H1 (cell line): Measurements from ENCODE around the gene SPIRE2. TPM values are rescaled to one million over a fixed set of nuclear protein-coding genes. Genes with fewer than 3 reads are reported as not detected.

Source experiments
- CTCF ChIA-PET: fragments of 300-600 bp; sonication (Branson Sonifier 250); formaldehyde crosslinking; loops from one replicate; lab custom pipeline; 2021; ENCODE audit not compliant: partially characterized antibody; lab: Charles Lee
- POLR2A ChIA-PET: fragments of 300-600 bp; sonication (Branson Sonifier 250); formaldehyde crosslinking; loops from one replicate; lab custom pipeline; 2021; ENCODE audit warnings: inconsistent platforms; ENCODE audit not compliant: partially characterized antibody; lab: Charles Lee
- DNase-seq, 2 experiments: peaks; one replicate each; pipeline versions ENCODE4 v3.0.0 to v3.0.0-alpha.2; 2010 to 2022; ENCODE audit warnings: low spot score in 2 of 2, low read depth in 1 of 2, mixed read lengths in 1 of 2
- FAIRE-seq: peaks from 2 replicates; lab custom pipeline; 2011; peaks lifted over from hg19 to GRCh38; lab: Jason Lieb, UNC
- H2AFZ ChIP-seq: 2 replicates; pipeline ENCODE4 v1.8.1; 2012; ENCODE audit warnings: low read length, inconsistent platforms
- H2AK5ac ChIP-seq: 2 replicates; pipeline ENCODE4 v1.6.1; 2013; ENCODE audit warnings: low read depth, low read length
- H2BK120ac ChIP-seq: replicated peaks from 2 replicates; pipeline ENCODE3; 2013; ENCODE audit warnings: low read depth, low read length, inconsistent platforms
- H2BK12ac ChIP-seq: 2 replicates; pipeline ENCODE4 v1.6.1; 2013; ENCODE audit warnings: low read depth, low read length
- H2BK15ac ChIP-seq: 2 replicates; pipeline ENCODE4 v1.6.1; 2013; ENCODE audit warnings: low read length
- H2BK20ac ChIP-seq: 2 replicates; pipeline ENCODE4 v1.6.1; 2013; ENCODE audit warnings: low read length
- H2BK5ac ChIP-seq: 2 replicates; pipeline ENCODE4 v1.6.1; 2013; ENCODE audit warnings: low read depth, low read length
- H3K14ac ChIP-seq: 2 replicates; pipeline ENCODE4 v1.6.1; 2013; ENCODE audit warnings: inconsistent platforms; ENCODE audit not compliant: insufficient read length
- H3K18ac ChIP-seq: 2 replicates; pipeline ENCODE4 v1.6.1; 2013; ENCODE audit warnings: low read length; ENCODE audit errors: extremely low read depth
- H3K23ac ChIP-seq: 2 replicates; pipeline ENCODE4 v1.6.1; 2013; ENCODE audit warnings: inconsistent platforms; ENCODE audit not compliant: insufficient read length
- H3K23me2 ChIP-seq: 2 replicates; pipeline ENCODE4 v1.6.1; 2013; ENCODE audit warnings: low read depth, low read length
- H3K27ac ChIP-seq: 2 replicates; pipeline ENCODE4 v1.6.1; 2011; ENCODE audit warnings: low read depth, low read length, inconsistent platforms
- H3K27me3 ChIP-seq, 4 experiments: replicated peaks in 1 of 4; 1 replicate in 1 of 4; 2 replicates in 3 of 4; pipeline versions ENCODE4 v1.6.1 to v1.8.1; 2011 to 2013; ENCODE audit warnings: low read length in 3 of 4, mild to moderate bottlenecking in 3 of 4, inconsistent platforms in 2 of 4, mixed read lengths in 2 of 4, moderate library complexity in 1 of 4; ENCODE audit not compliant: control insufficient read depth in 3 of 4, insufficient read depth in 3 of 4; ENCODE audit errors: extremely low read depth in 1 of 4
- H3K36me3 ChIP-seq, 4 experiments: 2 replicates each; pipeline versions ENCODE4 v1.6.1 to v1.8.1; 2011 to 2013; ENCODE audit warnings: mild to moderate bottlenecking in 4 of 4, low read length in 3 of 4, moderate library complexity in 2 of 4, control low read depth in 1 of 4, inconsistent platforms in 1 of 4; ENCODE audit not compliant: insufficient read depth in 4 of 4, control insufficient read depth in 2 of 4
- H3K4ac ChIP-seq: replicated peaks from 2 replicates; pipeline ENCODE3; 2013; ENCODE audit warnings: low read length, low read depth, mixed read lengths, inconsistent platforms; ENCODE audit not compliant: insufficient read length
- H3K4me1 ChIP-seq, 4 experiments: replicated peaks in 1 of 4; 1 replicate in 1 of 4; 2 replicates in 3 of 4; pipeline versions ENCODE4 v1.6.1 to v1.8.1; 2011 to 2013; ENCODE audit warnings: low read length in 3 of 4, inconsistent platforms in 2 of 4, mixed read lengths in 1 of 4; ENCODE audit not compliant: insufficient read depth in 4 of 4, control insufficient read depth in 3 of 4
- H3K4me2 ChIP-seq, 2 experiments: 2 replicates each; pipeline versions ENCODE4 v1.6.1 to v1.8.1; 2011 to 2013; ENCODE audit warnings: low read depth in 2 of 2, low read length in 2 of 2, control low read depth in 1 of 2, inconsistent platforms in 1 of 2, mild to moderate bottlenecking in 1 of 2; ENCODE audit not compliant: insufficient read depth in 1 of 2
- H3K4me3 ChIP-seq, 4 experiments: fragments of 200-600, 300-600 bp in 1 of 4; sonication (generic), shearing (Covaris generic), sonication (Bioruptor Twin) in 1 of 4; 2 replicates each; pipeline versions ENCODE4 v1.5.1 to v1.8.1; 2011 to 2016; ENCODE audit warnings: low read length in 4 of 4, low read depth in 3 of 4, control low read depth in 2 of 4, inconsistent platforms in 2 of 4, mild to moderate bottlenecking in 2 of 4, mixed read lengths in 1 of 4, moderate library complexity in 1 of 4; ENCODE audit not compliant: insufficient read depth in 2 of 4; ENCODE audit errors: extremely low read depth in 1 of 4
- H3K56ac ChIP-seq: replicated peaks from 2 replicates; pipeline ENCODE3; 2013; ENCODE audit warnings: low read depth, mild to moderate bottlenecking, mixed read lengths, low read length, inconsistent platforms; ENCODE audit not compliant: insufficient read length
- H3K79me1 ChIP-seq: 2 replicates; pipeline ENCODE4 v1.6.1; 2013; ENCODE audit warnings: low read depth, low read length, control low read depth
- H3K79me2 ChIP-seq, 2 experiments: 2 replicates each; pipeline versions ENCODE4 v1.6.1 to v1.8.1; 2012 to 2013; ENCODE audit warnings: low read length in 2 of 2, mild to moderate bottlenecking in 2 of 2, inconsistent platforms in 1 of 2; ENCODE audit not compliant: insufficient read depth in 2 of 2, control insufficient read depth in 1 of 2
- H3K9ac ChIP-seq, 4 experiments: replicated peaks in 1 of 4; 1 replicate in 1 of 4; 2 replicates in 3 of 4; pipeline versions ENCODE4 v1.6.1 to v1.8.1; 2011 to 2013; ENCODE audit warnings: low read depth in 3 of 4, low read length in 3 of 4, control low read depth in 2 of 4, mild to moderate bottlenecking in 2 of 4, moderate library complexity in 2 of 4, inconsistent platforms in 1 of 4; ENCODE audit errors: extremely low read depth in 1 of 4
- H3K9me3 ChIP-seq, 2 experiments: 2 replicates each; pipeline versions ENCODE4 v1.6.1 to v1.8.1; 2012 to 2013; ENCODE audit warnings: mild to moderate bottlenecking in 2 of 2, moderate library complexity in 2 of 2, control low read depth in 1 of 2, inconsistent platforms in 1 of 2, low read depth in 1 of 2, low read length in 1 of 2, mixed read lengths in 1 of 2; ENCODE audit not compliant: insufficient read depth in 2 of 2
- H4K20me1 ChIP-seq, 2 experiments: replicated peaks in 1 of 2; 2 replicates each; pipeline versions ENCODE3 to v1.8.1; 2011 to 2013; ENCODE audit warnings: inconsistent platforms in 2 of 2, low read length in 2 of 2, mild to moderate bottlenecking in 1 of 2; ENCODE audit not compliant: insufficient read depth in 2 of 2, control insufficient read depth in 1 of 2
- H4K5ac ChIP-seq: 2 replicates; pipeline ENCODE4 v1.6.1; 2013; ENCODE audit warnings: low read length, low read depth, mixed read lengths, inconsistent platforms; ENCODE audit not compliant: insufficient read length
- H4K8ac ChIP-seq: 2 replicates; pipeline ENCODE4 v1.8.0; 2013; ENCODE audit warnings: mild to moderate bottlenecking, moderate library complexity, low read length, inconsistent platforms; ENCODE audit not compliant: insufficient read depth; ENCODE audit errors: extremely low read depth
- H4K91ac ChIP-seq: replicated peaks from 2 replicates; pipeline ENCODE3; 2013; ENCODE audit warnings: low read length, mixed read lengths, inconsistent platforms; ENCODE audit not compliant: insufficient read length
- ATF3 ChIP-seq: IDR thresholded peaks from 2 replicates; pipeline ENCODE4 v1.6.1; 2011; ENCODE audit warnings: low read depth, mild to moderate bottlenecking, low read length; ENCODE audit not compliant: insufficient read depth
- BRCA1 ChIP-seq: IDR thresholded peaks from 2 replicates; pipeline ENCODE4 v1.6.1; 2012; ENCODE audit warnings: low read depth, low read length, improper control_type of control experiment
- CEBPB ChIP-seq: IDR thresholded peaks from 2 replicates; pipeline ENCODE4 v1.6.1; 2012; ENCODE audit warnings: low read depth, low read length
- CTBP2 ChIP-seq: IDR thresholded peaks from 2 replicates; pipeline ENCODE4 v1.7.0; 2011; ENCODE audit warnings: borderline replicate concordance, mild to moderate bottlenecking, moderate library complexity, mixed read lengths, low read length; ENCODE audit not compliant: insufficient read depth, insufficient read length
- EP300 ChIP-seq, 2 experiments: IDR thresholded peaks; 1 replicate in 1 of 2; 2 replicates in 1 of 2; pipeline ENCODE4 v1.6.1; 2011 to 2012; ENCODE audit warnings: low read depth in 2 of 2, low read length in 2 of 2, mild to moderate bottlenecking in 2 of 2, borderline replicate concordance in 1 of 2, inconsistent platforms in 1 of 2, moderate library complexity in 1 of 2
- GABPA ChIP-seq: IDR thresholded peaks from 2 replicates; pipeline ENCODE4 v1.6.1; 2011; ENCODE audit warnings: mild to moderate bottlenecking, low read length, moderate library complexity, borderline replicate concordance; ENCODE audit not compliant: insufficient read depth
- HDAC2 ChIP-seq, 2 experiments: fragments of 300-600 bp in 1 of 2; sonication (generic) in 1 of 2; IDR thresholded peaks; 2 replicates each; pipeline ENCODE4 v1.6.1; 2011 to 2012; ENCODE audit warnings: low read depth in 2 of 2, low read length in 2 of 2, mild to moderate bottlenecking in 2 of 2, moderate library complexity in 2 of 2, borderline replicate concordance in 1 of 2, inconsistent platforms in 1 of 2
- KDM1A ChIP-seq: fragments of 200-600, 300-600 bp; sonication (generic); IDR thresholded peaks from 2 replicates; pipeline ENCODE4 v1.7.1; 2016; ENCODE audit warnings: mild to moderate bottlenecking, low read length, borderline replicate concordance
- MAX ChIP-seq: IDR thresholded peaks from 2 replicates; pipeline ENCODE4 v1.6.1; 2012; ENCODE audit warnings: inconsistent platforms
- PHF8 ChIP-seq: fragments of 200-600 bp; sonication (generic); conservative IDR thresholded peaks from 2 replicates; pipeline ENCODE4 v1.7.1; 2012; ENCODE audit warnings: low read depth, mild to moderate bottlenecking, inconsistent platforms, low read length, moderate library complexity
- TAF1 ChIP-seq: IDR thresholded peaks from 2 replicates; pipeline ENCODE4 v1.6.1; 2011; ENCODE audit warnings: mild to moderate bottlenecking, low read depth, low read length
- TCF12 ChIP-seq: IDR thresholded peaks from 2 replicates; pipeline ENCODE4 v1.6.1; 2011; ENCODE audit warnings: low read depth, mild to moderate bottlenecking, low read length
- YY1 ChIP-seq: IDR thresholded peaks from 2 replicates; pipeline ENCODE4 v1.6.1; 2011; ENCODE audit warnings: low read depth, mild to moderate bottlenecking, low read length
- WGBS, 2 experiments: shearing (Covaris generic) in 1 of 2; methylation state at CpG; one replicate each; pipeline versions ENCODE4 v1.1.6 to v1.1.7; 2013 to 2015; ENCODE audit warnings: low lambda C conversion rate in 2 of 2, mixed read lengths in 2 of 2, inconsistent platforms in 1 of 2, low coverage in 1 of 2, missing lambda C conversion rate in 1 of 2; ENCODE audit not compliant: insufficient replicate concordance in 2 of 2, insufficient coverage in 1 of 2, insufficient read length in 1 of 2; ENCODE audit errors: extremely low coverage in 1 of 2, missing lambda C conversion rate in 1 of 2; 5-methylcytosine and 5-hydroxymethylcytosine counted together
- polyA plus RNA-seq, 7 experiments: library from polyadenylated mRNA; depleted of rRNA in 3 of 7; stranded (reverse) in 5 of 7; unstranded in 2 of 7; fragments of >200 nt in 5 of 7; fragments of 200-250 nt in 2 of 7; gene quantifications; 1 replicate in 5 of 7; 2 replicates in 1 of 7; 4 replicates in 1 of 7; pipeline versions ENCODE4 v1.2.1 to v1.2.3, GENCODE V29; 2011 to 2013; ENCODE audit warnings: missing spikeins in 2 of 7, mixed read lengths in 2 of 7
- total RNA-seq: library from RNA; stranded (reverse); fragmentation: NEBNext Ultra II Directional; extraction: Animal tissue kit (Norgen Biotek cat#: 25700); gene quantifications from 2 replicates; pipeline ENCODE4 v1.2.1, GENCODE V29; 2021

Gene SPIRE2
- total and polyA plus RNA-seq, 2 of the 8 experiments (the other 6 are each of a cell fraction or from before 2014, with no cell fraction given), result 7.4 to 15.4 TPM

- no peaks in the 10 kb centered on the region for H3K23me2 ChIP-seq
- H3K27ac ChIP-seq, result no peak overlapping the region
- H3K9ac ChIP-seq, result no peak overlapping the region
- CTCF ChIA-PET, result interaction anchor here (1.0 kb wide), 1 partner anchor 27 kb away, joined by 3 read pairs; no protein-coding TSS in a partner anchor
- POLR2A ChIA-PET, result interaction anchor here (1.8 to 3.0 kb wide), 2 partner anchors 11 to 19 kb away, joined by 4 to 8 read pairs; no protein-coding TSS in a partner anchor
- 97% methylated on average over 9 of the region's 9 CpGs; no CpG with 5 or more reads in 1 of the 2 experiments for whole genome bisulfite sequencing, 2 experiments
- no peaks in the 10 kb centered on the region for H3K4me1 ChIP-seq
- H2BK15ac ChIP-seq, result no peak overlapping the region
- no peak overlapping the region for H2AFZ ChIP-seq
- H4K20me1 ChIP-seq, result peaks cover 0 to 7% of the 10 kb centered on the region in 2 experiments
- H3K27me3 ChIP-seq, result no peaks in the 10 kb centered on the region
- H4K8ac ChIP-seq, result no peak overlapping the region
- DNase-seq, result no peak
- no peak overlapping the region for H3K18ac ChIP-seq
- H2BK12ac ChIP-seq, result no peak overlapping the region
- FAIRE-seq, result no peak
- no peak overlapping the region for H4K5ac ChIP-seq
- no peak overlapping the region for H2BK20ac ChIP-seq
- H3K79me1 ChIP-seq, result no peaks in the 10 kb centered on the region; the same call in 1 of the 2 replicates
- H3K4me2 ChIP-seq, result no peak overlapping the region
- H3K14ac ChIP-seq, result no peak overlapping the region
- H2AK5ac ChIP-seq, result no peak overlapping the region
- H3K56ac ChIP-seq, result no peak overlapping the region
- no peak overlapping the region for H3K23ac ChIP-seq
- no peak overlapping the region for H2BK120ac ChIP-seq
- H3K4me3 ChIP-seq, result no peak overlapping the region
- H3K36me3 ChIP-seq, result peaks cover 24 to 83% (median 56%) of the 10 kb centered on the region in 4 experiments
- H3K4ac ChIP-seq, result no peak overlapping the region
- no peaks in the 10 kb centered on the region for H3K79me2 ChIP-seq
- no peak overlapping the region for H2BK5ac ChIP-seq
- H3K9me3 ChIP-seq, result no peaks in the 10 kb centered on the region
- H4K91ac ChIP-seq, result no peak overlapping the region
- TF ChIP-seq KDM1A, result no peak
- TF ChIP-seq MAX, result no peak
- TF ChIP-seq CEBPB, result no peak
- TF ChIP-seq HDAC2 (IDR thresholded peaks at IDR 0.05; ENCODE audit: borderline replicate concordance in 1 of 2, low read depth in 2 of 2, low read length in 2 of 2), result no peak
- no peak for TF ChIP-seq EP300 (IDR thresholded peaks at IDR 0.05; ENCODE audit: borderline replicate concordance in 1 of 2, low read depth in 2 of 2, low read length in 2 of 2)
- no peak for TF ChIP-seq YY1
- no peak for TF ChIP-seq PHF8
- no peak for TF ChIP-seq BRCA1
- no peak for TF ChIP-seq TAF1
- TF ChIP-seq CTBP2, result no peak
- TF ChIP-seq ATF3, result no peak
- TF ChIP-seq GABPA, result no peak
- no peak for TF ChIP-seq TCF12
Observed at GRCh38 chr16:89787365-89787805, 40.9 kb upstream of the SPIRE2 start.
